Liver (tissue), 9 donors: ENCODE measurements around the gene MEGF6. TPM values are rescaled to one million over a fixed set of nuclear protein-coding genes. Genes with fewer than 3 reads are reported as not detected.

Experiments
- DNase-seq: peaks from one replicate; pipeline ENCODE4 v3.0.0-alpha.2; 2017; ENCODE audit warnings: low spot score
- H3K27ac ChIP-seq, 2 donors: one replicate each; pipeline ENCODE4 v1.7.0; 2013; ENCODE audit warnings: inconsistent platforms in 2 of 2, low read length in 2 of 2, control low read depth in 1 of 2, low read depth in 1 of 2, mild to moderate bottlenecking in 1 of 2
- H3K27me3 ChIP-seq, 4 donors: one replicate each; pipeline versions ENCODE4 v1.6.1 to v1.7.0; 2013; ENCODE audit warnings: low read length in 3 of 4, inconsistent platforms in 1 of 4, mild to moderate bottlenecking in 1 of 4, moderate library complexity in 1 of 4; ENCODE audit not compliant: control insufficient read depth in 4 of 4, insufficient read depth in 4 of 4
- H3K36me3 ChIP-seq, 4 donors: one replicate each; pipeline versions ENCODE4 v1.6.1 to v1.7.0; 2013; ENCODE audit warnings: low read length in 3 of 4, mild to moderate bottlenecking in 3 of 4, low read depth in 1 of 4, moderate library complexity in 1 of 4; ENCODE audit not compliant: control insufficient read depth in 4 of 4, insufficient read depth in 3 of 4
- H3K4me1 ChIP-seq, 4 donors: one replicate each; pipeline versions ENCODE4 v1.6.1 to v1.7.0; 2013; ENCODE audit warnings: low read length in 3 of 4, mild to moderate bottlenecking in 3 of 4, moderate library complexity in 1 of 4; ENCODE audit not compliant: control insufficient read depth in 4 of 4, insufficient read depth in 4 of 4
- H3K4me3 ChIP-seq, 3 donors: one replicate each; pipeline versions ENCODE4 v1.6.1 to v1.7.0; 2013; ENCODE audit warnings: low read length in 3 of 3, control low read depth in 1 of 3, low read depth in 1 of 3, mild to moderate bottlenecking in 1 of 3
- H3K9ac ChIP-seq, 2 donors: one replicate each; pipeline ENCODE4 v1.7.0; 2013; ENCODE audit warnings: low read length in 2 of 2, mild to moderate bottlenecking in 2 of 2, moderate library complexity in 2 of 2, control low read depth in 1 of 2, low read depth in 1 of 2
- H3K9me3 ChIP-seq, 4 donors: one replicate each; pipeline versions ENCODE4 v1.6.1 to v1.7.0; 2013; ENCODE audit warnings: low read length in 3 of 4; ENCODE audit not compliant: control insufficient read depth in 4 of 4
- ATF3 ChIP-seq: IDR thresholded peaks from 2 replicates; pipeline ENCODE4 v1.6.1; 2016; ENCODE audit warnings: antibody characterized with exemption
- CTCF ChIP-seq: fragments of 150-350 bp; IDR thresholded peaks from 2 replicates; pipeline ENCODE4 v1.5.1; 2017; ENCODE audit warnings: improper control_type of control experiment, low read depth, low read length; ENCODE audit not compliant: missing input control
- EGR1 ChIP-seq, 2 donors: IDR thresholded peaks; 2 replicates each; pipeline ENCODE4 v1.6.1; 2016 to 2018; ENCODE audit warnings: antibody characterized with exemption in 2 of 2, low read depth in 2 of 2
- FOXA1 ChIP-seq: IDR thresholded peaks from 2 replicates; pipeline ENCODE4 v1.6.1; 2016; ENCODE audit warnings: antibody characterized with exemption
- FOXA2 ChIP-seq: IDR thresholded peaks from 2 replicates; pipeline ENCODE4 v1.6.1; 2016; ENCODE audit warnings: antibody characterized with exemption
- GABPA ChIP-seq, 2 donors: IDR thresholded peaks in 1 of 2; conservative IDR thresholded peaks in 1 of 2; 2 replicates each; pipeline ENCODE4 v1.6.1; 2016; ENCODE audit warnings: antibody characterized with exemption in 2 of 2, mild to moderate bottlenecking in 1 of 2, moderate library complexity in 1 of 2
- HNF4A ChIP-seq, 2 donors: conservative IDR thresholded peaks; 2 replicates each; pipeline ENCODE4 v1.6.1; 2016; ENCODE audit warnings: antibody characterized with exemption in 2 of 2, mild to moderate bottlenecking in 2 of 2
- HNF4G ChIP-seq: IDR thresholded peaks from 2 replicates; pipeline ENCODE4 v1.6.1; 2016; ENCODE audit warnings: antibody characterized with exemption
- JUND ChIP-seq, 2 donors: IDR thresholded peaks; 2 replicates each; pipeline ENCODE4 v1.6.1; 2016; ENCODE audit warnings: antibody characterized with exemption in 2 of 2
- NR2F2 ChIP-seq: IDR thresholded peaks from 2 replicates; pipeline ENCODE4 v1.6.1; 2016; ENCODE audit warnings: antibody characterized with exemption
- RAD21 ChIP-seq, 2 donors: IDR thresholded peaks; 2 replicates each; pipeline ENCODE4 v1.6.1; 2016; ENCODE audit warnings: antibody characterized with exemption in 2 of 2, mild to moderate bottlenecking in 2 of 2
- RXRA ChIP-seq, 2 donors: IDR thresholded peaks; 2 replicates each; pipeline ENCODE4 v1.6.1; 2017 to 2018; ENCODE audit warnings: antibody characterized with exemption in 2 of 2, mild to moderate bottlenecking in 1 of 2
- SP1 ChIP-seq: IDR thresholded peaks from 2 replicates; pipeline ENCODE4 v1.6.1; 2018; ENCODE audit warnings: antibody characterized with exemption, mild to moderate bottlenecking
- TAF1 ChIP-seq: conservative IDR thresholded peaks from 2 replicates; pipeline ENCODE4 v1.6.1; 2016; ENCODE audit warnings: antibody characterized with exemption, mild to moderate bottlenecking
- YY1 ChIP-seq: IDR thresholded peaks from 2 replicates; pipeline ENCODE4 v1.6.1; 2016; ENCODE audit warnings: antibody characterized with exemption, mild to moderate bottlenecking
- whole genome bisulfite sequencing: extraction: QIAGEN DNeasy Blood & Tissue Kit; methylation state at CpG from one replicate; pipeline ENCODE4 v1.1.7; 2013; 5-methylcytosine and 5-hydroxymethylcytosine counted together
- polyA plus RNA-seq, 2 donors: library from polyadenylated mRNA; stranded (reverse) in 1 of 2; unstranded in 1 of 2; fragments of 200-250 nt in 1 of 2; fragments of >200 nt in 1 of 2; fragmentation: Nextera tagmentation in 1 of 2; extraction: Ambion mirVana in 1 of 2; gene quantifications; one replicate each; pipeline versions ENCODE4 v1.2.1 to v1.2.3, GENCODE V29; 2013 to 2015
- total RNA-seq, 2 donors: library from RNA; depleted of rRNA; stranded (reverse); fragments of >200 nt; gene quantifications; one replicate each; pipeline ENCODE4 v1.2.3, GENCODE V29; 2014
- TF ChIP-seq, protein P1 (sequence below): IDR thresholded peaks from 2 replicates; pipeline ENCODE4 v1.6.1; 2016; ENCODE audit warnings: antibody characterized with exemption
- TF ChIP-seq, protein P2 (sequence below): IDR thresholded peaks from 2 replicates; pipeline ENCODE4 v1.6.1; 2016; ENCODE audit warnings: antibody characterized with exemption
- TF ChIP-seq, protein P3 (sequence below): IDR thresholded peaks from 2 replicates; pipeline ENCODE4 v1.6.1; 2016; ENCODE audit warnings: antibody characterized with exemption, mild to moderate bottlenecking
- donor health status: healthy.
- donor health status: healthy.
- donor health status: healthy.
- donor health status: healthy.
- donor health status: healthy.

The MEGF6 gene
- total and polyA plus RNA-seq, 4 donors: 1.3 to 11.0 (median 4.0) TPM

DNA sequence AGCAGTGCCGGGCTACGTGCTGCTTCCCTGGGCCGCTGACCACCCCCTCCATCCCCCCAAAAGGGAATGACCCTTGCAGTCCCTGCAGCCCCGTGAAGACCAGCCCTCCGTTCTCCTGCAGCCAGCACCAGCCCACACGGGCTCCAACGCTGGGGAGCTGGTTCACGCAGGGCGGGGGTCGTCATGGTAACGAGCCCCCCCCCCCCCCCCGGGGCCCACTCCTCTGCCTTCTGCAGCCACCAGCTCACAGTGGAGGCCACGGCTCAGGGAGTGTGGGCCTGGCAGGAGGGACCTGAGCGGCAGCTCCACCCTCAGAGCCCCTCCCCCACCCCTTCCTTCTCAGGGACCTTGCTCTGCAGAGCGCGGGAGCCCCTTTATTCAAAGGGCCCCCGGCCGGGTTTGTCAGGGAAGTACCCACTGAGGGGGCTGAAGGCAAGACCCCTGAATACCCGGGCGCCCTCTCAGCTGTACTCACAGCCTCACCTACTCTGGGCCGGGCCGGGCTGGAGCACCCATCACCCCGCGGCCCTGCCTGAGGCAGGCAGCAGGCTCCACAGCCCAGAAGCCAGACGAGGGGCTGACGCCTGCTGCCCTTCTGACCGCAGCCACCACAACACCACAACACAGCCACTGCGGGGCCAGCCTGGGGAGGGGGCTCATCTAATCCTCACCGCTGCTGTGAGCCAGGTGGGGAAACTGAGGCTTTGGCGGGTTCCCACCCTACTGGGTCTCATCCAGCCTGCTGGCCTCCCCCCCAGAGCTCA, 12.6 kb downstream of the MEGF6 start:
- no peak for DNase-seq
- peaks cover 0 to 7% (median 0%) of the 10 kb centered on the region in 4 donors for H3K4me1 ChIP-seq
- H3K9me3 ChIP-seq: no peaks in the 10 kb centered on the region
- no peak overlapping the region for H3K9ac ChIP-seq
- TF ChIP-seq TAF1 (no peak), HNF4G (no peak), EGR1 (IDR thresholded peaks at IDR 0.05; ENCODE audit: low read depth in 2 of 2) (no peak), CTCF (no peak), YY1 (no peak), RAD21 (IDR thresholded peaks at IDR 0.05) (no peak), ATF3 (no peak), HNF4A (conservative IDR thresholded peaks at IDR 0.05) (no peak), JUND (IDR thresholded peaks at IDR 0.05) (no peak), SP1 (no peak), FOXA2 (no peak), GABPA (IDR thresholded peaks at IDR 0.05 in 1 of 2, conservative IDR thresholded peaks at IDR 0.05 in 1 of 2) (no peak), FOXA1 (no peak), NR2F2 (no peak), RXRA (IDR thresholded peaks at IDR 0.05) (no peak)
- TF ChIP-seq, protein P1, sequence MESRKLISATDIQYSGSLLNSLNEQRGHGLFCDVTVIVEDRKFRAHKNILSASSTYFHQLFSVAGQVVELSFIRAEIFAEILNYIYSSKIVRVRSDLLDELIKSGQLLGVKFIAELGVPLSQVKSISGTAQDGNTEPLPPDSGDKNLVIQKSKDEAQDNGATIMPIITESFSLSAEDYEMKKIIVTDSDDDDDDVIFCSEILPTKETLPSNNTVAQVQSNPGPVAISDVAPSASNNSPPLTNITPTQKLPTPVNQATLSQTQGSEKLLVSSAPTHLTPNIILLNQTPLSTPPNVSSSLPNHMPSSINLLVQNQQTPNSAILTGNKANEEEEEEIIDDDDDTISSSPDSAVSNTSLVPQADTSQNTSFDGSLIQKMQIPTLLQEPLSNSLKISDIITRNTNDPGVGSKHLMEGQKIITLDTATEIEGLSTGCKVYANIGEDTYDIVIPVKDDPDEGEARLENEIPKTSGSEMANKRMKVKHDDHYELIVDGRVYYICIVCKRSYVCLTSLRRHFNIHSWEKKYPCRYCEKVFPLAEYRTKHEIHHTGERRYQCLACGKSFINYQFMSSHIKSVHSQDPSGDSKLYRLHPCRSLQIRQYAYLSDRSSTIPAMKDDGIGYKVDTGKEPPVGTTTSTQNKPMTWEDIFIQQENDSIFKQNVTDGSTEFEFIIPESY: no peak
- TF ChIP-seq, protein P2, sequence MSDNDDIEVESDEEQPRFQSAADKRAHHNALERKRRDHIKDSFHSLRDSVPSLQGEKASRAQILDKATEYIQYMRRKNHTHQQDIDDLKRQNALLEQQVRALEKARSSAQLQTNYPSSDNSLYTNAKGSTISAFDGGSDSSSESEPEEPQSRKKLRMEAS: no peak
- TF ChIP-seq, protein P3, sequence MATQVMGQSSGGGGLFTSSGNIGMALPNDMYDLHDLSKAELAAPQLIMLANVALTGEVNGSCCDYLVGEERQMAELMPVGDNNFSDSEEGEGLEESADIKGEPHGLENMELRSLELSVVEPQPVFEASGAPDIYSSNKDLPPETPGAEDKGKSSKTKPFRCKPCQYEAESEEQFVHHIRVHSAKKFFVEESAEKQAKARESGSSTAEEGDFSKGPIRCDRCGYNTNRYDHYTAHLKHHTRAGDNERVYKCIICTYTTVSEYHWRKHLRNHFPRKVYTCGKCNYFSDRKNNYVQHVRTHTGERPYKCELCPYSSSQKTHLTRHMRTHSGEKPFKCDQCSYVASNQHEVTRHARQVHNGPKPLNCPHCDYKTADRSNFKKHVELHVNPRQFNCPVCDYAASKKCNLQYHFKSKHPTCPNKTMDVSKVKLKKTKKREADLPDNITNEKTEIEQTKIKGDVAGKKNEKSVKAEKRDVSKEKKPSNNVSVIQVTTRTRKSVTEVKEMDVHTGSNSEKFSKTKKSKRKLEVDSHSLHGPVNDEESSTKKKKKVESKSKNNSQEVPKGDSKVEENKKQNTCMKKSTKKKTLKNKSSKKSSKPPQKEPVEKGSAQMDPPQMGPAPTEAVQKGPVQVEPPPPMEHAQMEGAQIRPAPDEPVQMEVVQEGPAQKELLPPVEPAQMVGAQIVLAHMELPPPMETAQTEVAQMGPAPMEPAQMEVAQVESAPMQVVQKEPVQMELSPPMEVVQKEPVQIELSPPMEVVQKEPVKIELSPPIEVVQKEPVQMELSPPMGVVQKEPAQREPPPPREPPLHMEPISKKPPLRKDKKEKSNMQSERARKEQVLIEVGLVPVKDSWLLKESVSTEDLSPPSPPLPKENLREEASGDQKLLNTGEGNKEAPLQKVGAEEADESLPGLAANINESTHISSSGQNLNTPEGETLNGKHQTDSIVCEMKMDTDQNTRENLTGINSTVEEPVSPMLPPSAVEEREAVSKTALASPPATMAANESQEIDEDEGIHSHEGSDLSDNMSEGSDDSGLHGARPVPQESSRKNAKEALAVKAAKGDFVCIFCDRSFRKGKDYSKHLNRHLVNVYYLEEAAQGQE: no peak
- H3K36me3 ChIP-seq: no peaks in the 10 kb centered on the region
- no peaks in the 10 kb centered on the region for H3K27me3 ChIP-seq
- WGBS: 45% methylated on average over 30 of the region's 30 CpGs
- no peak overlapping the region for H3K27ac ChIP-seq
- no peak overlapping the region for H3K4me3 ChIP-seq
